Chondrocyte (in vitro differentiated cells): Measurements from ENCODE around the gene RAD51B. TPM values are rescaled to one million over a fixed set of nuclear protein-coding genes. Genes with fewer than 3 reads are reported as not detected.

Experiments
- DNase-seq: peaks from one replicate; pipeline ENCODE4 v3.0.0; 2021; ENCODE audit warnings: mixed read lengths, low spot score
- H3K27ac Mint-ChIP-seq: one replicate; pipeline ENCODE4 v1.8.0; 2021; ENCODE audit warnings: mild to moderate bottlenecking, moderate library complexity, mixed read lengths; ENCODE audit not compliant: unreplicated experiment
- H3K27me3 Mint-ChIP-seq: 2 replicates; pipeline ENCODE4 v1.8.0; 2021; ENCODE audit warnings: low read depth, mixed read lengths
- H3K36me3 Mint-ChIP-seq: 2 replicates; pipeline ENCODE4 v1.8.0; 2021; ENCODE audit warnings: low read depth, mixed read lengths
- H3K4me1 Mint-ChIP-seq: 2 replicates; pipeline ENCODE4 v1.8.0; 2021; ENCODE audit warnings: low read depth, mild to moderate bottlenecking, mixed read lengths
- H3K4me3 Mint-ChIP-seq: one replicate; pipeline ENCODE4 v1.8.0; 2021; ENCODE audit warnings: mild to moderate bottlenecking, moderate library complexity, mixed read lengths; ENCODE audit not compliant: unreplicated experiment
- H3K9me3 Mint-ChIP-seq: 2 replicates; pipeline ENCODE4 v1.8.0; 2021; ENCODE audit warnings: low read depth, mixed read lengths
- total RNA-seq: library from RNA; stranded (reverse); gene quantifications from 3 replicates; pipeline ENCODE4 v1.2.1, GENCODE V29; 2021
- TF ChIP-seq, protein P1 (sequence below): fragments of 200-600 bp; sonication (generic); IDR thresholded peaks from 2 replicates; pipeline ENCODE4 v1.5.0; 2021; ENCODE audit warnings: antibody characterized with exemption, mild to moderate bottlenecking, moderate library complexity

RAD51B gene
- total RNA-seq, 1 donor from 2014 or later, result 8.2 TPM

DNA sequence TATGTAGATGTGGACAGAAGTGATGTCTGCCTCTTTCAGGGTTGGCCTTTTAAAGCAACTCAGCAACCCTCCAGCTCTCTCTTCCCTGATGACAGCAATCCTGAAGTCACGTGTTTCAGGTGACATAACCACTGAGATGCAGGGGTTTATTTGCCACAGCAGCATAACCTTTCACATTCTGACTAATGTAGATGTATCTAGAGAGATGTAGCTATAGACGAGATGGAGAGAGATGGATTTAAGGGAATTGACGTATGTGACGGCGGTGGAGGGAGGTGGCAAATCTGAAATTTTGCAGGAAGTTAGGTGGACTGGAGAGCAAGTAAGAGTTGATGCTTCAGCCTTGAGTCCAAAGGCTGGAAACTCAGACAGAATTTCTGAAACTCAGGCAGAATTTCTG is 847.3 kb downstream of the RAD51B start:
- H3K27me3 Mint-ChIP-seq, result no peaks in the 10 kb centered on the region
- no peak for DNase-seq
- no peak overlapping the region for H3K27ac Mint-ChIP-seq
- H3K4me3 Mint-ChIP-seq, result no peak overlapping the region
- TF ChIP-seq, protein P1, sequence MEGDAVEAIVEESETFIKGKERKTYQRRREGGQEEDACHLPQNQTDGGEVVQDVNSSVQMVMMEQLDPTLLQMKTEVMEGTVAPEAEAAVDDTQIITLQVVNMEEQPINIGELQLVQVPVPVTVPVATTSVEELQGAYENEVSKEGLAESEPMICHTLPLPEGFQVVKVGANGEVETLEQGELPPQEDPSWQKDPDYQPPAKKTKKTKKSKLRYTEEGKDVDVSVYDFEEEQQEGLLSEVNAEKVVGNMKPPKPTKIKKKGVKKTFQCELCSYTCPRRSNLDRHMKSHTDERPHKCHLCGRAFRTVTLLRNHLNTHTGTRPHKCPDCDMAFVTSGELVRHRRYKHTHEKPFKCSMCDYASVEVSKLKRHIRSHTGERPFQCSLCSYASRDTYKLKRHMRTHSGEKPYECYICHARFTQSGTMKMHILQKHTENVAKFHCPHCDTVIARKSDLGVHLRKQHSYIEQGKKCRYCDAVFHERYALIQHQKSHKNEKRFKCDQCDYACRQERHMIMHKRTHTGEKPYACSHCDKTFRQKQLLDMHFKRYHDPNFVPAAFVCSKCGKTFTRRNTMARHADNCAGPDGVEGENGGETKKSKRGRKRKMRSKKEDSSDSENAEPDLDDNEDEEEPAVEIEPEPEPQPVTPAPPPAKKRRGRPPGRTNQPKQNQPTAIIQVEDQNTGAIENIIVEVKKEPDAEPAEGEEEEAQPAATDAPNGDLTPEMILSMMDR, result no peak
- no peaks in the 10 kb centered on the region for H3K9me3 Mint-ChIP-seq
- H3K4me1 Mint-ChIP-seq, result peaks cover 42% of the 10 kb centered on the region
- H3K36me3 Mint-ChIP-seq, result no peaks in the 10 kb centered on the region

DNA sequence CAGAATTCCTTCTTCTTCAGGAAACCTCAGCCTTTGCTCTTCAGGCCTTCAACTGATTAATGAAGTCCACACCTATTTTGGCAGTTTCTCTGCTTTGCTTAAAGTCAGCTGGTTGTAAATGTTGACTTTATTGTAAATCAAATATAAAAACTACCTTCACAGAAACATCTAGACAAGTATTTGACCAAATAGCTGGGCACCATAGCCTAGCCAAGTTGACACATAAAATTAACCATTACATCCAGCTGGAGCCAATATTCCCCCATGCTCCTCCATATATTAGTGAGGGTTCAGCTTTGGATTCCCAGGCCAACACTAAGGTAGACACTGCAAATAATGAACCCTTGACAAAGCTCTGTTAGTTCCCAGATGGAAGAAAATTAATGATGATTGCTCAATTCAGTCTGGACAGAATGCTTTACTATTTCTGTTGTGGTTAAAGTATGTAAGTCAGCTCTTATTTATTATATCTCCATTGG is 847.8 kb downstream of the RAD51B start:
- Mint-ChIP-seq H3K9me3 (no peaks in the 10 kb centered on the region), H3K4me3 (no peak overlapping the region), H3K36me3 (no peaks in the 10 kb centered on the region), H3K4me1 (peaks cover 45% of the 10 kb centered on the region), H3K27me3 (no peaks in the 10 kb centered on the region), H3K27ac (no peak overlapping the region)
- TF ChIP-seq, protein P1, result no peak
- no peak for DNase-seq

DNA sequence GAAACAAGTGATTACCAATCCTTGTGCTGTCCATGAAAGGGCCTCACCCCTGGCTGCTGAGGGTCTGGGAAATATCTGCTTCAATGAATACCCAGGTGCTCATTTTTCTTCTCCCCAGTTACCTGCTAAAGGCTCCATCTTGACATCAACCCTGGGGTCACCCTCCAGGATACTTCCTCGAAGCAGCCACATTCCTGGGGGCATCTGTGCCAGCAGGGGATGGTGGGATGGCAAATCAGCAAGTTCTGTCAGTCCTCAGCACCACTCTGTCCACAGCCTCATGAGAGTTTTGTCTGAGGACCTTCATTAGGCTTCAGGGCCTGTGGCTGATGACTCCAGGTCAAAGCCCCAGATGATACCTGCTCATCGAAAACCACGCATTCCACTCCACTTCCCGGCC is 848.4 kb downstream of the RAD51B start:
- H3K27me3 Mint-ChIP-seq, result no peaks in the 10 kb centered on the region
- peaks cover 48% of the 10 kb centered on the region for H3K4me1 Mint-ChIP-seq

DNA sequence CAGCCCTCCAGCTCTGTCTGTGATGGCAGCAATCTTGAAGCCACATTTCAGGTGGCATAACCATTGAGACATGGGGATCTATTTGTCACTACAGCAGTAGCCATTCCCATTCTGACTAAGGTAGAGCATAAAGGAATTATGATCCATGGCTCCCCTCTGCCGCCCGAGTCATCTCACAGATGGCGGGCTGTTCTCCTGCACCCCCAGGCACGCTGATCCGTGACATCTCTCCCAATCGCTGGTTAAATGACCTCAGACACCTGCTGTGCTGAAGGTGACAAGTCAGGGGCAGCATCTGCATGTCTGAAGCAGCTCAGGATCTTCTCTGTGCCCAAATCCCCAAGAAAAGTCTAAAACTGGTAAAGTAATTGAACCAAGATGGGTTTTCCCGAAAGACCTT is 849.0 kb downstream of the RAD51B start:
- H3K27me3 Mint-ChIP-seq, result no peaks in the 10 kb centered on the region
- no peaks in the 10 kb centered on the region for H3K36me3 Mint-ChIP-seq
- DNase-seq, result no peak
- no peak overlapping the region for H3K4me3 Mint-ChIP-seq
- TF ChIP-seq, protein P1, result no peak
- H3K9me3 Mint-ChIP-seq, result no peaks in the 10 kb centered on the region
- no peak overlapping the region for H3K27ac Mint-ChIP-seq
- peaks cover 48% of the 10 kb centered on the region for H3K4me1 Mint-ChIP-seq

More for the DNA sequence above, 848.4 kb downstream of the RAD51B start:
- TF ChIP-seq, protein P1, result no peak
- H3K9me3 Mint-ChIP-seq, result no peaks in the 10 kb centered on the region
- no peaks in the 10 kb centered on the region for H3K36me3 Mint-ChIP-seq
- no peak for DNase-seq
- no peak overlapping the region for H3K4me3 Mint-ChIP-seq
- H3K27ac Mint-ChIP-seq, result no peak overlapping the region

DNA sequence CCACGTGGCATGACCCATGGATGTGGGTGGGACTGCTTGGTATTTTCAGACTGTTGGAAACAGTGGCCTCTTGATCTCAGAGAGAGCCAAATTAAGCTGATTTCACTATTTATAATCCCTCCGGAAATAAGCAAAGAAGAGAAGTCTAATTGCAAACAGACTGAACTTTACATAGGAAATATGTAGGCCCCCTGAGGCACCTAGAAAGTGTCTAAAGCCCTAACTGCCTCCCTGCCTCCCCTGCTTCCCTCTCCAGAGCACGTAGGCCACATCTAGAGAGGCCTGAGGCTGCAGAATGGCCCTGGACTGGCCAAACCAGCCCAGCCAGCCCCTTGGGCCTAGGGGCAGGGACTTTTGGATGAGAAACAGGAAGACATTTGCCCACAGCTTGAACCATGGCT is 849.5 kb downstream of the RAD51B start:
- Mint-ChIP-seq H3K27ac (no peak overlapping the region), H3K9me3 (no peaks in the 10 kb centered on the region), H3K27me3 (no peaks in the 10 kb centered on the region), H3K36me3 (no peaks in the 10 kb centered on the region), H3K4me1 (peaks cover 45% of the 10 kb centered on the region), H3K4me3 (no peak overlapping the region)
- DNase-seq, result no peak
- TF ChIP-seq, protein P1, result no peak
